GM18870 (cell line): Measurements from ENCODE around the gene NDRG2.
"Not testable (repeated sequence)": the region's sequence is repeated elsewhere in the genome, so short reads cannot be mapped to it uniquely, and the experiment has no call there.

Experiments
- ATAC-seq: cut with Tn5 transposase; IDR thresholded peaks from one replicate; pipeline ENCODE4 v1.9.1; 2021; ENCODE audit warnings: moderate library complexity; ENCODE audit not compliant: unreplicated experiment

NDRG2 gene

DNA sequence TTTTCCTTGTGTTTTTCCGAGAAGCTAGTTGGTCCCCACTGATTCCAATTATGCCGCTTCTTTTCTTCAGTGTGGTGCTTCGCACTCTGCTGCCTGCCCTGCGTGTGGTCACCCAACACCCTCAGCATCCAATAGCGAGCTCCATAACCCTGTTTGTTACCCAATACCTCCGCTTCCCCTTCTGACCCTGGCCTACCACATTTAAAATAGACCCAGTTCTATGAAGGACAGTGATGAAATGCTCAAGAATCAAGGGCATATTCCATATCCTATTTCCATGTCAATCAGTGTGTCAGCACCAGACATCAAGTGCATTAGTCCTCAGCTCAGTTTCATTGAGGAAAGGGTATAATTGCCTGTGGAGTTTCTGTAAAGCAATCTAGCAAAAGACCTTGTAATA, 9.5 kb downstream of the NDRG2 start:
- no peak for ATAC-seq

DNA sequence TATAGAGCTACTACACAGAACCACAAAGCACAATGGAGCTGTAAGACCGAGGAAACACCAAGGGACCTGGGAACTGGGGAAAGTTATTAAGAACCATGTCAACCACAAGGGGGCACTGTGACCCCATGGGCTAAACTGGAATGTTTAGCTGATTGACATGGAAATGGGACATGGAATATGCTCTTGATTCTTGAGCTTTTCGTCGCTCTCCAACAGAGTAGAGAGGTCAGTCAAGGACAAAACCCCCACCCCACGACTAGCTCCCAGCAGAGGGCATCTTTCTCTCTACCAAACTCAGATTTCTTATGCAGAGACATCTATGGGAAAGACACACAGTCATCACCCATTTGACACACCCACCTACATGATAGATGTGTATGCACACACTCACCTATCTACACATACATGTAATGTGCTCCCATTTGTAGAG, 10.1 kb downstream of the NDRG2 start:
- no peak for ATAC-seq

DNA sequence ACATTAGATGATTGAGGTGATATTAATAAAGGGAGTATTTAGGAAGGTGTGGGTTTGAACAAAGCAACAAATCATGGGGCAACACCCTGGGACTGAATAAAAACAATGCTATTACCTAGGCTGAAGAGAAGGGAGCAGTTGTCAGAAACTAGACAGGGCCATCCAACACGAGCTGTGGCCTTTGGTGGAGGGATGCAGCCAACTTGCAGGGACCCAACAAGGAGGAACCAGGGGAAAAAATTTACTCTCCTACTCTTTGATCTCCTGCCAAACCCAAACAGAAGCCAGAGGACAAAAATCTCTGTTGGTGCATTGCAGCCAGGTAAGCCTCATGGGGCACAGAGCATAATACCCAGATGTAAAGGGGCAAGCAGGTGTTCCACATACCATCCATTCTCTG, 13.7 kb downstream of the NDRG2 start:
- ATAC-seq, result no peak

DNA sequence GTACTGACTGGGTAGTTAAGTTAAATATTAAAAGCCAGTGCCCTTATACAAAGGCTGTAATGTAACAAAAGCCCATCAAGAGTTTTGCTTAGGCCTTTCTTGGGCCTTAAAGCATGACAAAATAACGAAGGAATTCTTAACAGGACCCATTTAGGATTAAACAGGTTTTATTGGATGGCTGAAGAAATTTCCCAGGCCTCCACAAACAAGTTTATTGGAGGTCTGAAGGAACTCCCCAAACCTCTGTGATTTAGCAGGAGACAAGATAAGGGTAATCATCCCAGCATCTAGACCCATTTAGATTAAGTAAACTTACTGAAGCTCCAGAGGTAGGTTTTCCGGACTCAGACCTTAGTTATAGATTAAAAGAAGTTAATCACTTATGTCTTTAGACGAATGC, 15.1 kb downstream of the NDRG2 start:
- not testable (repeated sequence) for ATAC-seq

DNA sequence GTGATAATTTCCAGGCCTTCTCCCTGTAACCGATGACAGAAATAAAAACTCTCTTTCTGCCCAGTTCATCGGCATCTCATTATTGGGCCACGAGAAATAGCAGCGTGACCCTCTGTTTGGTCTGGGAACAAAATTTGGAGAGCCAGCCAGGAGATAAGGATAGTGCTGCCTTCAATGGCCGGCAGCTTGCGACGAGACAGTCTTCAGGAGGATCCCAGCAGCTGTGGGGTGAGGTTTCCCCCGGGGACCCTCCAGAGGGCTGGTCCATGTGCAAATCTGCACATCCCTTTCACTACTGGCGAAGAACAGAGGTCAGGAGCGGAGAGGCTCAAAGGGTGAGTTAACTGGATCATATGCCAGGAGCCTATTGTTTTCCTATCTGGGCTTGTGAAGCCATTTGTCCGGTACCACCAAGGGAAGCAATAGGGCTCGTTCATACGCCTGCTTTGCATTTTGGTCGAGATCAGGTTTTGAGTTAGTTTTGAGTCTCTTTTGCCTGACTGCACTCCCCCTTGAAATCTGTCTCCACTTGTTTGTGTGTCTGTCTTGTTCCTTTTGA, 21.0 kb downstream of the NDRG2 start:
- no peak for ATAC-seq

DNA sequence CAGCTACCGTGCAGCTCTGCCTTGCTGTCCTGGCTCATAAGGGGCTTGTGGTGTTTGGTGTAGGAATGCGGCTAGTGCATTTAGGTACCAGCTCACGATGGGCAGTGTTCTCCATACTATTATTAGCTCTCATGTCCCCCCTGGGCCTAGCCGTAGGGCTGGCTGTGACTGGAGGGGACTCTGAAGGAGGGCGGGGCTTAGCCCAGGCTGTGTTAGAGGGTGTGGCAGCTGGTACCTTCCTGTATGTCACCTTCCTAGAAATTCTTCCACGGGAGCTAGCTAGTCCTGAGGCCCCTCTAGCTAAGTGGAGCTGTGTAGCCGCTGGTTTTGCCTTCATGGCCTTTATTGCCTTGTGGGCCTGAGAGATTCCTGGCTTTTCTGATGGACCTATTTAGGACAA, 23.6 kb downstream of the NDRG2 start:
- no peak for ATAC-seq

DNA sequence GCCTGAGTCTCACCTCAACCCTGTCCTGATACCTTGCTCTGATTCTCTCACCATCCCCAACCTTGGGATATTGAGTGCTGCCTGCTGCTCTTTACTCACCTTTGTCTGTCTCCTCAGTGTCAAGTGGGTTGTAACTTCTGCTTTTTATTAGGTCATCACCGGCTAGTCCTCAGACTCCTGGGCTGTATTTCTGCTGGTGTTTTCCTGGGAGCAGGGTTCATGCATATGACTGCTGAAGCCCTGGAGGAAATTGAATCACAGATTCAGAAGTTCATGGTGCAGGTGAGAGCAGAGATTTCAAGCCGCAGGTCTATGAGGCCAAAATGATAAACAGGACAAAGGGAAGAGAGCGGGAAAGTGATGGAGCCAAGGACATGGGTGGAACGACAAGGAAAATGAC, 25.3 kb downstream of the NDRG2 start:
- ATAC-seq, result no peak

DNA sequence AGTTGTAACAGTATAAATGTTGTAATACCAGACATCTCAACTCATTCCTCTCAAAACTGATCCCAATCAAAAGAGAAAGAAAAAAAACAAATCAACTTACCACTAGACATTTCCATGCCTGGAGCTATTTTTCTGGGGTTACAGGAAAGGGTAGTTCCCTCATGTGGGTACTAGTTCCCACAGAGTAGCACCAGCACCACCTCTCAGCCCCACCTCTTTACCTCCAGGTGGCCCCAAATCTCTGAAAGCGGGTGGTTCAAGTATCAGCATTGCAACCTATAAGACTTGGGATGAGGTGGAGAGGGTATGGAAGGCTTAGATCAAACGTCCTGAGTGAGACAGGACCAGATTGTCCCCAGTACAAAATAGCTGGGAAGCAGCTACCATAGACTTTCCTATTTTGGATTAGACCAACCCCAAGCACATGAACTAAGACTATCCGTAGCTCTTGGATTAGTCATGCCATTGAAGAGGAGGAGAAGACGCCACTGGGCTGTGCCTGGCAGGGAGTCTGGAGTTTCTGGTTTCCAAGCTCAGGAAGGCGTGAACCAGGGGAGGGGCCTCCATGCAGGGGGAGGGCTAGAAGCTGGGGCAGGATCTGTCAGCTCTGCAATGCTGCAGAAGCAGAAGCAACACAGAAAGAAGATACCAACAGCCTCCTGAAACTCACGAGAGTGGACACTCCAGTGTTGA, 26.0 kb downstream of the NDRG2 start, which contains the start of gene SLC39A2:
TSS of gene SLC39A2 (plus strand) at position 620 of the 693 bp plus-strand sequence. CDS start 154 bp downstream, outside the sequence.
- ATAC-seq, result no peak

DNA sequence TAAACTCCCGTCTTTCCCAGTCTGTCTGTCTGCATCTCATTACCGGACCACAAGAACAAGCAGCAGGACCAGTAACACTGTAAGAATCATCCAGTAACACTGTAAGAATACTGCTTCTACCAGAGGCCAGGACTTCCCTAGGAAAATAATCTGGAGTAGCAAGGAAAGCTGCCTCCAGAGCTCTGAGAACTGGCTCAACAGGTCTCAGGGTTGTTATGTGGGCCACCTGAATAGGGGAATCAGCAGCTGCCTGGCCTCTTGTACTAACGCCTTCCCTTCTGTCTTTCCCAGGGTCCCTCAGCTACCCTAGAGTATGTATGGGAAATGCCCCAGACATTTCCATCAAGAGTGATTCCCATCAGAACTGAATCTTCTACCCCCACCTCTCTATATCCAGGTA, 26.7 kb downstream of the NDRG2 start:
- no peak for ATAC-seq

DNA sequence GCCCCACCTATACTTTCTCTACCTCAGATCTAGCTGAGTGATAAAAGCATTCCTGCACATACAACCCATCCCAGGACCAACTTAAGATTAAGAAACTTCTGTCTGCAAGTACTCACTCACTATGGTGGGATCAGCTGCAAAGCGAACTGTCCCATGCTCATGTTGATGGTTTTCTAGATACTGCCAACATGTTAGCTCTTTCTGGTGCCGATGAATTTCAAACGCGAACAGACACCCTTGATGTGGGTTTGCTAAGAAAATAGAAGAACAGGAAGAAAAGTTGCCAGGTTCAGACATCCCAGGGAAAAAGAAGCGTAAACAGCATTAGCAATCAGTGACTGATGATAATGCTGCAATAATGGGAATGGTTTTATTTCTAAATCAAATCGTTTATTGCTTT, 27.3 kb downstream of the NDRG2 start:
- ATAC-seq, result no peak

DNA sequence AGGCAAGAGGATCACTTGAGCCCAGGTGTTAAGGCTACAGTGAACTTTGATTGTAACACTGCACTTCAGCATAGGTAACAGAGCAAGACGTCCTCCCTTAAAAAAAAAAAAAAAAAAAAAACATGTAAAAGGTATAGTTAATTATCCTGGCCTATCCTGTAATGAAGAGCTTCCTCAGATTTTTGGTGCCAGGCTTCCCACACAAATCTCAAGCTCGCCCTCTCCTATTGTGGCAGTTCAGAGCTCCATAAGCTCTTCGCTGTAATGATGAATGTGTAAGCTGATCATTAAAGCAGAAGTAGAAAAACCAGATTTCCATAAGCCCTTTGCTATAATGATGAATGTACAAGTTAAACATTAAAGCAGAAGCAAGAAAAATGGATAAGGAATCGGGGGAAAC, 27.7 kb downstream of the NDRG2 start:
- no peak for ATAC-seq

DNA sequence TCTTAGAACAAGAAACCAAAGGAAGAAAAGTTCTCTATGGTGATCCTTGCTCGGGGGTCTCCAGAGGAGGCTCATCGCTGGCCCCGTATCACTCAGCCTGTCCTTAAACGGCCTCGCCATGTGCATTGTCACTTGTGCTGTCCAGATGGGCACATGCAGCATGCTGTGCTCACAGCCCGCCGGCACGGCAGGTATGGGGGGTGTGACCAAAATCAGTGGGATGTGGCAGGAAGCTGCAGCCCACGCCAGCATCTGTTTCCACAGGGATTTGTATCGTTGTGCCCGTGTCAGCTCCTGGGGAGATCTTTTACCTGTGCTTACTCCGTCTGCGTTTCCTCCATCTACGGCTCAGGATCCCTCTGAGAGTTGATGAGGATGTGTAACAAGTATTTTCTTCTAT, 28.3 kb downstream of the NDRG2 start:
- no peak for ATAC-seq

DNA sequence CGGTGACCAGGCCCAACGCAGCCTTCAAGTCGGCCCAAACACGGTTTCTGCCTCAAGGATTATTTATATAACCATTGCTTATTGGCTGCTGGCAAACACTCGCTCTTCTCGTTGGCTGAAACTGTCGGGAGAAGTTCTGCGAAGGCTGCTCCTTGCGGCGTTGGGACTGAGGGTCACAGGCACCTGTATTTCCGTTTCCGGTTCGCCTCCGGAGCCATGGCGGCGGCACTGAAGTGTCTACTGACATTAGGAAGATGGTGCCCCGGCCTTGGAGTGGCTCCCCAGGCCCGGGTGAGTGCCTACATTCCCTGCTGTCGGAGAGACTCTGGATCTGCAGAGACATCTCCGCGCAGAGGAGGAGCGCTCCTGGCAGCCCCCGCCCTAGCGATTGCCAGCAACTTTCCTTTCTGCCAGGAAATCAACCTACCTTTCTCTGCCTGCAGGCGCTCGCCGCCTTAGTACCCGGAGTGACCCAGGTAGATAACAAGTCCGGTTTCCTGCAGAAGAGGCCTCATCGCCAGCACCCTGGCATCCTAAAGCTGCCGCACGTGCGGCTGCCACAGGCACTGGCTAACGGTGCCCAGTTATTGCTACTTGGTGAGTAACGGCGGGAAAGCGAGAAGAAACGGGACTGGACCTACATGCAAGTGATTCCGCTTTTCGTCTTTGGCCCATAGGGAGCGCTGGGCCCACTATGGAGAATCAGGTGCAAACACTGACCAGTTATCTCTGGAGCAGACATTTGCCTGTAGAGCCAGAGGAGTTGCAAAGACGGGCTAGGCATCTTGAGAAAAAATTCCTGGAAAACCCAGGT, 34.9 kb downstream of the NDRG2 start, which contains the start of gene METTL17:
TSS of gene METTL17 (plus strand) at position 194 of the 814 bp plus-strand sequence. CDS start at position 217, 23 bp downstream.
- ATAC-seq, result peak; percentile 97

DNA sequence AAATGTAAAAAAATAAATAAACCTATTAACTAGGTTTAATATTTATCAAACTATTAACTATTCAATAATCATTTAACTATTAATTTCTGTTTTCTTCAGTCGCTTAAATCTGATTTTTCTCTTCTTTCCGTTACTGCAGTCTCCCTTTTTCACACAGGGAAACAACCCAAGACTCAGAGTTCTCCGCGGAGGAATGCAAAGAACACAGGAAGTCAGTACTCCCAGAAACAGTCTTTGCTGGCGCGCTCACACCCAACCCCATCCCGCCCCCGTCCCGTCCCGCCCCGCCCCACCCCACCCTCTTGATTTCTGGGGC, 35.4 kb downstream of the NDRG2 start:
- ATAC-seq, result no peak

DNA sequence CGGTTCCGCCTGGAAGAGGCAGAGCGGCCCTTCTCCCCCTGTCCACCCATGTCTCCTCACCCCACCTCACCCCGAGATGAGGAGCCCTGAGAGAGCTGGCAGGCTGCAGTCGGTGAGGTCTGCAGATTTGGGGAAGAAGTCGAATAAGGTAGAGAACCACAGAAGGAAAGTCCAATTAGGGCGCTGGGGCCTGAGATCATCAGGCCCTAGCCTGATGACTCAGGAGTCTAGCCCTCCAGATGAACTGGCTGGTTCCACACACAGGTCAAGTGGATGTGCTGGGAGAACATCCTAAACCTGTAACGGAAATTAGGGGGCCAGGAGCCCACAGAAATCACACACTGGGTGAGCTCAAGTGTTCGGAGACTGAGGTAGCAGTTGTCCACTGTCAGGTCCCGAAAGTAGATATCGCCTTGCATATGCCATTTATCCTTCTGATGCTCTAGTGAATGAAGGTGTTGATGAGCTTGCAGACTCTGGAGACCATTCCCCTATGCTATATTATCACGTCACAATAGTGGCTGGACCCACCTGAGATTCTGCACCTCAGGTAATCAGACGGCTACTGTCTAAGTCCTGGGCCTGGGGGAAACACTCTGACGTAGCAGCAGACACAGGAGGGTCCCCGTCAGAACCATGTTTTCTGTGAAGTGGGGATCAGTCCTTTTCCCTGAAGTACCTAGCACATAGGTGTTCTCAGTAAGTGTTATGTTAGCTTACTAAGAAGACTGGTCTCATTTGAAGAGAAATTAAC, 36.0 kb downstream of the NDRG2 start:
- no peak for ATAC-seq

DNA sequence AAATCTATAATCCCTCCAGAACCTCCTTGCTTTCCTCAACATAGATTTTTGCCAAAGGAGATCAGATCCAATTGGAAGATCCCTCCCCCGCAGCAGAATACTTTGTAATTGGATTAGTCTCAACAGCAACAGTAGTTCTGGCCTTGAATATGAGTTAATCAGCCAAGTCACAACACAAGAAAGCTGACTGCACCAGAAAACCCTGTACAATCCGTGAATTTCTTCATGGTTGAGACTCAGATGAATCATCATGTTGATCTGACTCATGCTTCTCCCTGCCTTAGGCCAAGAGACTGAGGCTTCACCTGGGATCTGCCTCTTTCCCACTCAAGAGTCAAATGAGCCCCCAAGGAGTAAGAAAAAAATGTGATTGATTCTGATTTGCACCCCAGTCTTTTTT, 38.0 kb downstream of the NDRG2 start:
- no peak for ATAC-seq

DNA sequence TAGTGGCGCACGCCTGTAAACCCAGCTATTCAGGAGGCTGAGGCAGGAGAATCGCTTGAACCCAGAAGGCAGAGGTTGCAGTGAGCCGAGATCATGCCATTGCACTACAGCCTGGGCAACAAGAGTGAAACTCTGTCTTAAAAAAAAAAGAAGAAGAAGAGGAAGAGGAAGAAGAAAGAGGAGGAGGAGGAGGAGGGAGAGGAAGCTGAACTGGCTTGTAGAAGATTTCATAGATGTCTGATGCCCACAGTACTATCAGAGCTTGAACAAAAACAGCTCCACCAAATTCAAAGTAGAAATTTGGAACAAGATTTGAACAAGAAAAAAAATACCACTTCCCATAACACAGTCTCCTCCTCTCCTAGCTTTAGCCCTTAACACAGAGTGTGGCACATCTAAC, 39.2 kb downstream of the NDRG2 start:
- not testable (repeated sequence) for ATAC-seq

DNA sequence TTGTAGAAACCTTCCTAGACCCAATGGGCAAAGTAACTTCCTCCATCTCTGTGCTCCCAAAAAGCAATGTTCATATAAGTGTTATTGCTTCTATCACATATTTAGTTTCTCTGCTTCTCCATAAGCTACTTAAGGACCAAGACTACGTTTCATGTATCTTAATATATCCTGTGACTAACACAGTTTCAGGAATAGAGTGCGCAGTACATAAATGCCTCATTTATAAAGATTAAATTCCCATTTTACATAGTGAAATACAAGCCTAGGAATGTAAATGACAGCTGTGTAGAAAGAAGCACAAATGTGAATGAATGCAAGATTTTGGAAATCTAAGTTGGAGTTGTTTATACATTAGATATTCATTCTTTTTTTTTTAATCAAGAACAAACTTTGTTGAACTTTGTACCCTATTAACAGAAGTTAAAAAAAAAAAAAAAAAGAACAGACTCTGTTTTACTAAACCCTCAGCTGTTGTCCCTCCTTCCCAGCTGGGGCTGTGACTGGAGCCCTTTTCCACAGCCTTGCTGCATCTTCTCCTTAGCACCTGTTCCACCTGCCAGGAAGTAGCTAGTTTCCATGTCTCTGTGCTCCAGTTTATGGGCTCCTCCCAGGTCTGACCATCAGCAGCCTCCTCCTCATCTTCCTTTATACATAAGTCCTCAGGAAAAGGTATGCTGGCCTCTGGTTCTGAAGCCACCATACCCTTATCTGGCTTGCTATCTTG, 42.1 kb downstream of the NDRG2 start:
- no peak for ATAC-seq

DNA sequence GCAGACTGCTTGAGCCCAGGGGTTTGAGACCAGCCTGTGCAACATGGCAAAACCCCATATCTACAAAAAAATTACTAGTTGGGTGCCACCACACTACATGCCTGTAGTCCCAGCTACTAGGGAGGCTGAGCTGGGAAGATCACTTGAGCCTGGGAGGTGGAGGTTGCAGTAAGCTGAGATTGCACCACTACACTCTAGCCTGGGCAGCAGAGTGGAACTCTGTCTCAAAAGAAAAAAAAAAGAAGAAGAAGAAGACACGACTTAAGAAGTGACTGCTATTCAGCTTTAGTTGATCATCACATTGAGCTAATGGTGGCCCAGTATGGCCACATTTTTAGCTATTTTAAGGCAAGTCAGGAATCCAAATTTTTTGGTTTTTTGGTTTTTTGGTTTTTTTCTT, 44.0 kb downstream of the NDRG2 start:
- no peak for ATAC-seq

DNA sequence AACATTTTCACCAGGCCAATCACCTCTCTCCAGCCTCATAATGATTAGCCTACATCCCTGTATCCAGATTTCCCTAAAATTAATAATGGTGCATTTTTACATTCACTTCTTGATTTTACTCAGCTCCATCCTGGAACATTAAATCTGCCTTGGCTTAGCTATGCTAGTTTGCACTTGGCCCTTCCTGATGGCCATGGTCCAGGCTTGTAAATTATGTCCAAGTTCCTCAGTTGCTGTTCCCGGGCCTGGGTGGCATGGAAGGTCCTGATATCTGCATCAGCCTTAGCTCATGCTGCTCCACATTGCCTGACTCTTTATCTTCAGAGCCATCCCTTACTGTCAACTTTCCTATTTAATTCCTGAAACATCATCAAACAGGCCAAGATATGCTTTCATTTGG, 46.2 kb downstream of the NDRG2 start:
- no peak for ATAC-seq

DNA sequence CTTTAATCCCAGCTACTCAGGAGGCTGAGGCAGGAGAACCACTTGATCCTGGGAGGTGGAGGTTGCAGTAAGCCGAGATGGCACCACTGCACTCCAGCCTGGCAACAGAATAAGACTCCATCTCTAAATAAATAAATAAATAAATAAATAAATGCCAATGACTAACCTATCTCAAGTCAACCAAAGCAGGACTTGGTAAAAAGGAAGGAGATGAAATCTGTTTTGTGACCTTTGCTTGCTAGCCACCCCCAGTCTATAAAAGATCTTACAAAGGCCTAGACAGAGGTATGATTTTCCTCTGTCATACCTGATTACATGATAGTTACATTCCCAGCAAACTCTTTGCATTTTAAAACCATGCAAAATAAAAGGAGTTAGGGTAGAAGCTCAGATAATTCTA, 48.6 kb downstream of the NDRG2 start:
- no peak for ATAC-seq
